HFF-Myc (cell line): ENCODE data around the gene FAH.

Source experiments
- DNase-seq: peaks from one replicate; pipeline ENCODE4 v3.0.0-alpha.2; 2011; ENCODE audit warnings: low read depth; ENCODE audit errors: extremely low read depth
- H3K4me3 ChIP-seq: replicated peaks from 2 replicates; pipeline ENCODE4 v1.5.1; 2011; ENCODE audit warnings: low read depth, mild to moderate bottlenecking, control low read depth, low read length
- TF ChIP-seq, protein P1 (sequence below): IDR thresholded peaks from 2 replicates; pipeline ENCODE4 v1.5.1; 2012; ENCODE audit warnings: mild to moderate bottlenecking, low read depth, low read length, control low read depth; ENCODE audit errors: missing control alignments

Gene FAH

DNA sequence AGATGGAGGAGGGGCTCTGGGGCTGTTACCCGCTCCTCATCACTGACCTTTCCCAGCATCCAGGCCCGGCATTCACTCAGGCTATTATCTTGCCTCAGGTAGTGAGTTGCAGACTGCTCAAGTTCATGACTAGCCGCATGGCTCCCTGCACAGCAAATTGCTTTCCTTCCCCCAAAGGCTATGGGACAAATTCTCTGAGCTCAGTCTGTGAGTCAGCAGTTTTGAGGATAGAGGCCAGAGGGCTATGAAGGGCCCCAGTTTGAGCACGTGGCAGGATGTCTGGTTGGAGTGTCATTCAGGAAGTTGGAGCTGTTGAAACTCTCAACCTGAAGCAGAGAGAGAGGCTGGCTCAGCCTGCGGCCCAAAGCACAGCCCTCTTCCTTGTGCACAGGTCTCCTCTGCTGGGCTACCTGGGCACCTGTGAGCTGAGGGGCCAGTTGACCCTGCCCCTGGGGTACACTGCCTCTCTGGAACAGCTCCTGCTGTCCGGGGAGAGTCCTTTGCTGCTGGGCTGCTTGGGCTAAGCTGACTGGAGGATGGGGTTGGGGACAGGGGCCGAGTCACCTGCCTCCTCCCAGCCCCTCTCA is 7.9 kb downstream of the FAH start:
- TF ChIP-seq, protein P1, sequence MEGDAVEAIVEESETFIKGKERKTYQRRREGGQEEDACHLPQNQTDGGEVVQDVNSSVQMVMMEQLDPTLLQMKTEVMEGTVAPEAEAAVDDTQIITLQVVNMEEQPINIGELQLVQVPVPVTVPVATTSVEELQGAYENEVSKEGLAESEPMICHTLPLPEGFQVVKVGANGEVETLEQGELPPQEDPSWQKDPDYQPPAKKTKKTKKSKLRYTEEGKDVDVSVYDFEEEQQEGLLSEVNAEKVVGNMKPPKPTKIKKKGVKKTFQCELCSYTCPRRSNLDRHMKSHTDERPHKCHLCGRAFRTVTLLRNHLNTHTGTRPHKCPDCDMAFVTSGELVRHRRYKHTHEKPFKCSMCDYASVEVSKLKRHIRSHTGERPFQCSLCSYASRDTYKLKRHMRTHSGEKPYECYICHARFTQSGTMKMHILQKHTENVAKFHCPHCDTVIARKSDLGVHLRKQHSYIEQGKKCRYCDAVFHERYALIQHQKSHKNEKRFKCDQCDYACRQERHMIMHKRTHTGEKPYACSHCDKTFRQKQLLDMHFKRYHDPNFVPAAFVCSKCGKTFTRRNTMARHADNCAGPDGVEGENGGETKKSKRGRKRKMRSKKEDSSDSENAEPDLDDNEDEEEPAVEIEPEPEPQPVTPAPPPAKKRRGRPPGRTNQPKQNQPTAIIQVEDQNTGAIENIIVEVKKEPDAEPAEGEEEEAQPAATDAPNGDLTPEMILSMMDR, result no peak
- no peak overlapping the region for H3K4me3 ChIP-seq
- DNase-seq, result peak; percentile 69

- TF ChIP-seq, protein P1, result no peak
- H3K4me3 ChIP-seq, result no peak overlapping the region
- no peak for DNase-seq
Measured at GRCh38 chr15:80161468-80162016, 8.7 kb downstream of the FAH start.

GRCh38 chr15:80162059-80162554 is 9.3 kb downstream of the FAH start:
- H3K4me3 ChIP-seq, result no peak overlapping the region
- DNase-seq, result no peak
- TF ChIP-seq, protein P1, result no peak

- TF ChIP-seq, protein P1, result no peak
- DNase-seq, result no peak
- no peak overlapping the region for H3K4me3 ChIP-seq
Measured at GRCh38 chr15:80163217-80163616, 10.4 kb downstream of the FAH start.

- DNase-seq, result no peak
- TF ChIP-seq, protein P1, result no peak
- no peak overlapping the region for H3K4me3 ChIP-seq
Measured at GRCh38 chr15:80163897-80164296, 11.1 kb downstream of the FAH start.

DNA sequence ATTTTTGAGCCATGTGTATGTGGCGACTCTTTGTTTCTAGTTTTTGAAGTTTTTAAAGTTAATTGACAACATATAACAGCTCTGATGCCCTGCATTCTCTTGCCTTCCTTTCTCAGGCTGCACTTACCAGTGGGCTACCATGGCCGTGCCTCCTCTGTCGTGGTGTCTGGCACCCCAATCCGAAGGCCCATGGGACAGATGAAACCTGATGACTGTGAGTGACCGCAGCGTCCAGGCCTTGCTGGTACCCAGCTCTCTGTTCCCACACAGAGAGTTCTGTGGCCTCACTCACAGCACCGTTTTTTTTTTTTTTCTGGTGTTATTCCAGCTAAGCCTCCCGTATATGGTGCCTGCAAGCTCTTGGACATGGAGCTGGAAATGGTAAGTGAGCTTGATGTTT is 15.1 kb downstream of the FAH start:
- TF ChIP-seq, protein P1, result no peak

GRCh38 chr15:80168421-80168820 is 15.6 kb downstream of the FAH start:
- DNase-seq, result no peak
- H3K4me3 ChIP-seq, result no peak overlapping the region

More for the DNA sequence above, 15.1 kb downstream of the FAH start:
- H3K4me3 ChIP-seq, result no peak overlapping the region
- DNase-seq, result no peak

More at GRCh38 chr15:80168421-80168820, 15.6 kb downstream of the FAH start:
- TF ChIP-seq, protein P1, result no peak
